HEK293T (cell line): Measurements from ENCODE around the gene SLC38A3.

ENCODE experiments used
- BHLHE40 ChIP-seq: fragments of 450-650 bp; IDR thresholded peaks from 2 replicates; pipeline ENCODE4 v1.6.1; 2016; ENCODE audit warnings: mild to moderate bottlenecking, moderate library complexity, borderline replicate concordance
- CTBP1 ChIP-seq: fragments of 450-650 bp; IDR thresholded peaks from 2 replicates; pipeline ENCODE4 v1.6.1; 2016; ENCODE audit warnings: borderline replicate concordance
- ELF4 ChIP-seq: fragments of 450-650 bp; IDR thresholded peaks from 2 replicates; pipeline ENCODE4 v1.6.1; 2017; ENCODE audit warnings: antibody characterized with exemption
- FOXA1 ChIP-seq: fragments of 450-650 bp; IDR thresholded peaks from 2 replicates; pipeline ENCODE4 v1.6.1; 2016; ENCODE audit warnings: mild to moderate bottlenecking
- FOXK2 ChIP-seq: fragments of 450-650 bp; IDR thresholded peaks from 2 replicates; pipeline ENCODE4 v1.6.1; 2016; ENCODE audit warnings: mild to moderate bottlenecking
- HDGF ChIP-seq: fragments of 450-650 bp; IDR thresholded peaks from 2 replicates; pipeline ENCODE4 v1.6.1; 2017; ENCODE audit warnings: antibody characterized with exemption, borderline replicate concordance
- L3MBTL2 ChIP-seq: fragments of 450-650 bp; conservative IDR thresholded peaks from 2 replicates; pipeline ENCODE4 v1.6.1; 2016; ENCODE audit warnings: mild to moderate bottlenecking
- LEF1 ChIP-seq: fragments of 450-650 bp; IDR thresholded peaks from 2 replicates; pipeline ENCODE4 v1.6.1; 2017; ENCODE audit warnings: mild to moderate bottlenecking, borderline replicate concordance
- NFRKB ChIP-seq: fragments of 450-650 bp; IDR thresholded peaks from 2 replicates; pipeline ENCODE4 v1.6.1; 2016; ENCODE audit warnings: mild to moderate bottlenecking, moderate library complexity
- PKNOX1 ChIP-seq: fragments of 450-650 bp; IDR thresholded peaks from 2 replicates; pipeline ENCODE4 v1.6.1; 2016
- SUZ12 ChIP-seq: fragments of 450-650 bp; IDR thresholded peaks from 2 replicates; pipeline ENCODE4 v1.6.1; 2016; ENCODE audit warnings: mild to moderate bottlenecking
- ZNF384 ChIP-seq: fragments of 450-650 bp; IDR thresholded peaks from 2 replicates; pipeline ENCODE4 v1.6.1; 2016

GRCh38 chr3:50224639-50225038 is 19.6 kb downstream of the SLC38A3 start:
- TF ChIP-seq PKNOX1 (no peak), ZNF384 (no peak), FOXK2 (no peak), FOXA1 (no peak), LEF1 (no peak), HDGF (no peak), NFRKB (no peak), L3MBTL2 (no peak), BHLHE40 (no peak), SUZ12 (no peak), ELF4 (no peak), CTBP1 (no peak)
